H1 (cell line): ENCODE results near the gene RABEP1. TPM values are rescaled to one million over a fixed set of nuclear protein-coding genes. Genes with fewer than 3 reads are reported as not detected.

Experiments used
- CTCF ChIA-PET: fragments of 300-600 bp; sonication (Branson Sonifier 250); formaldehyde crosslinking; loops from one replicate; lab custom pipeline; 2021; ENCODE audit not compliant: partially characterized antibody; lab: Charles Lee
- POLR2A ChIA-PET: fragments of 300-600 bp; sonication (Branson Sonifier 250); formaldehyde crosslinking; loops from one replicate; lab custom pipeline; 2021; ENCODE audit warnings: inconsistent platforms; ENCODE audit not compliant: partially characterized antibody; lab: Charles Lee
- DNase-seq, 2 experiments: peaks; one replicate each; pipeline versions ENCODE4 v3.0.0 to v3.0.0-alpha.2; 2010 to 2022; ENCODE audit warnings: low spot score in 2 of 2, low read depth in 1 of 2, mixed read lengths in 1 of 2
- FAIRE-seq: peaks from 2 replicates; lab custom pipeline; 2011; peaks lifted over from hg19 to GRCh38; lab: Jason Lieb, UNC
- H2AFZ ChIP-seq: 2 replicates; pipeline ENCODE4 v1.8.1; 2012; ENCODE audit warnings: low read length, inconsistent platforms
- H2AK5ac ChIP-seq: 2 replicates; pipeline ENCODE4 v1.6.1; 2013; ENCODE audit warnings: low read depth, low read length
- H2BK120ac ChIP-seq: replicated peaks from 2 replicates; pipeline ENCODE3; 2013; ENCODE audit warnings: low read depth, low read length, inconsistent platforms
- H2BK12ac ChIP-seq: 2 replicates; pipeline ENCODE4 v1.6.1; 2013; ENCODE audit warnings: low read depth, low read length
- H2BK15ac ChIP-seq: 2 replicates; pipeline ENCODE4 v1.6.1; 2013; ENCODE audit warnings: low read length
- H2BK20ac ChIP-seq: 2 replicates; pipeline ENCODE4 v1.6.1; 2013; ENCODE audit warnings: low read length
- H2BK5ac ChIP-seq: 2 replicates; pipeline ENCODE4 v1.6.1; 2013; ENCODE audit warnings: low read depth, low read length
- H3K14ac ChIP-seq: 2 replicates; pipeline ENCODE4 v1.6.1; 2013; ENCODE audit warnings: inconsistent platforms; ENCODE audit not compliant: insufficient read length
- H3K18ac ChIP-seq: 2 replicates; pipeline ENCODE4 v1.6.1; 2013; ENCODE audit warnings: low read length; ENCODE audit errors: extremely low read depth
- H3K23ac ChIP-seq: 2 replicates; pipeline ENCODE4 v1.6.1; 2013; ENCODE audit warnings: inconsistent platforms; ENCODE audit not compliant: insufficient read length
- H3K23me2 ChIP-seq: 2 replicates; pipeline ENCODE4 v1.6.1; 2013; ENCODE audit warnings: low read depth, low read length
- H3K27ac ChIP-seq: 2 replicates; pipeline ENCODE4 v1.6.1; 2011; ENCODE audit warnings: low read depth, low read length, inconsistent platforms
- H3K27me3 ChIP-seq, 4 experiments: replicated peaks in 1 of 4; 1 replicate in 1 of 4; 2 replicates in 3 of 4; pipeline versions ENCODE4 v1.6.1 to v1.8.1; 2011 to 2013; ENCODE audit warnings: low read length in 3 of 4, mild to moderate bottlenecking in 3 of 4, inconsistent platforms in 2 of 4, mixed read lengths in 2 of 4, moderate library complexity in 1 of 4; ENCODE audit not compliant: control insufficient read depth in 3 of 4, insufficient read depth in 3 of 4; ENCODE audit errors: extremely low read depth in 1 of 4
- H3K36me3 ChIP-seq, 4 experiments: 2 replicates each; pipeline versions ENCODE4 v1.6.1 to v1.8.1; 2011 to 2013; ENCODE audit warnings: mild to moderate bottlenecking in 4 of 4, low read length in 3 of 4, moderate library complexity in 2 of 4, control low read depth in 1 of 4, inconsistent platforms in 1 of 4; ENCODE audit not compliant: insufficient read depth in 4 of 4, control insufficient read depth in 2 of 4
- H3K4ac ChIP-seq: replicated peaks from 2 replicates; pipeline ENCODE3; 2013; ENCODE audit warnings: low read length, low read depth, mixed read lengths, inconsistent platforms; ENCODE audit not compliant: insufficient read length
- H3K4me1 ChIP-seq, 4 experiments: replicated peaks in 1 of 4; 1 replicate in 1 of 4; 2 replicates in 3 of 4; pipeline versions ENCODE4 v1.6.1 to v1.8.1; 2011 to 2013; ENCODE audit warnings: low read length in 3 of 4, inconsistent platforms in 2 of 4, mixed read lengths in 1 of 4; ENCODE audit not compliant: insufficient read depth in 4 of 4, control insufficient read depth in 3 of 4
- H3K4me2 ChIP-seq, 2 experiments: 2 replicates each; pipeline versions ENCODE4 v1.6.1 to v1.8.1; 2011 to 2013; ENCODE audit warnings: low read depth in 2 of 2, low read length in 2 of 2, control low read depth in 1 of 2, inconsistent platforms in 1 of 2, mild to moderate bottlenecking in 1 of 2; ENCODE audit not compliant: insufficient read depth in 1 of 2
- H3K4me3 ChIP-seq, 4 experiments: fragments of 200-600, 300-600 bp in 1 of 4; sonication (generic), shearing (Covaris generic), sonication (Bioruptor Twin) in 1 of 4; 2 replicates each; pipeline versions ENCODE4 v1.5.1 to v1.8.1; 2011 to 2016; ENCODE audit warnings: low read length in 4 of 4, low read depth in 3 of 4, control low read depth in 2 of 4, inconsistent platforms in 2 of 4, mild to moderate bottlenecking in 2 of 4, mixed read lengths in 1 of 4, moderate library complexity in 1 of 4; ENCODE audit not compliant: insufficient read depth in 2 of 4; ENCODE audit errors: extremely low read depth in 1 of 4
- H3K56ac ChIP-seq: replicated peaks from 2 replicates; pipeline ENCODE3; 2013; ENCODE audit warnings: low read depth, mild to moderate bottlenecking, mixed read lengths, low read length, inconsistent platforms; ENCODE audit not compliant: insufficient read length
- H3K79me1 ChIP-seq: 2 replicates; pipeline ENCODE4 v1.6.1; 2013; ENCODE audit warnings: low read depth, low read length, control low read depth
- H3K79me2 ChIP-seq, 2 experiments: 2 replicates each; pipeline versions ENCODE4 v1.6.1 to v1.8.1; 2012 to 2013; ENCODE audit warnings: low read length in 2 of 2, mild to moderate bottlenecking in 2 of 2, inconsistent platforms in 1 of 2; ENCODE audit not compliant: insufficient read depth in 2 of 2, control insufficient read depth in 1 of 2
- H3K9ac ChIP-seq, 4 experiments: replicated peaks in 1 of 4; 1 replicate in 1 of 4; 2 replicates in 3 of 4; pipeline versions ENCODE4 v1.6.1 to v1.8.1; 2011 to 2013; ENCODE audit warnings: low read depth in 3 of 4, low read length in 3 of 4, control low read depth in 2 of 4, mild to moderate bottlenecking in 2 of 4, moderate library complexity in 2 of 4, inconsistent platforms in 1 of 4; ENCODE audit errors: extremely low read depth in 1 of 4
- H3K9me3 ChIP-seq, 2 experiments: 2 replicates each; pipeline versions ENCODE4 v1.6.1 to v1.8.1; 2012 to 2013; ENCODE audit warnings: mild to moderate bottlenecking in 2 of 2, moderate library complexity in 2 of 2, control low read depth in 1 of 2, inconsistent platforms in 1 of 2, low read depth in 1 of 2, low read length in 1 of 2, mixed read lengths in 1 of 2; ENCODE audit not compliant: insufficient read depth in 2 of 2
- H4K20me1 ChIP-seq, 2 experiments: replicated peaks in 1 of 2; 2 replicates each; pipeline versions ENCODE3 to v1.8.1; 2011 to 2013; ENCODE audit warnings: inconsistent platforms in 2 of 2, low read length in 2 of 2, mild to moderate bottlenecking in 1 of 2; ENCODE audit not compliant: insufficient read depth in 2 of 2, control insufficient read depth in 1 of 2
- H4K5ac ChIP-seq: 2 replicates; pipeline ENCODE4 v1.6.1; 2013; ENCODE audit warnings: low read length, low read depth, mixed read lengths, inconsistent platforms; ENCODE audit not compliant: insufficient read length
- H4K8ac ChIP-seq: 2 replicates; pipeline ENCODE4 v1.8.0; 2013; ENCODE audit warnings: mild to moderate bottlenecking, moderate library complexity, low read length, inconsistent platforms; ENCODE audit not compliant: insufficient read depth; ENCODE audit errors: extremely low read depth
- H4K91ac ChIP-seq: replicated peaks from 2 replicates; pipeline ENCODE3; 2013; ENCODE audit warnings: low read length, mixed read lengths, inconsistent platforms; ENCODE audit not compliant: insufficient read length
- ASH2L ChIP-seq: fragments of 200-600, 300-600 bp; sonication (generic); IDR thresholded peaks from one replicate; pipeline ENCODE4 v1.7.1; 2017; ENCODE audit warnings: low read length
- ATF3 ChIP-seq: IDR thresholded peaks from 2 replicates; pipeline ENCODE4 v1.6.1; 2011; ENCODE audit warnings: low read depth, mild to moderate bottlenecking, low read length; ENCODE audit not compliant: insufficient read depth
- CBX5 ChIP-seq: fragments of 300-800, 300-1000 bp; sonication (generic); IDR thresholded peaks from 2 replicates; pipeline ENCODE4 v1.7.1; 2016; ENCODE audit warnings: antibody characterized with exemption, low read length, low read depth
- GABPA ChIP-seq: IDR thresholded peaks from 2 replicates; pipeline ENCODE4 v1.6.1; 2011; ENCODE audit warnings: mild to moderate bottlenecking, low read length, moderate library complexity, borderline replicate concordance; ENCODE audit not compliant: insufficient read depth
- KDM4A ChIP-seq: IDR thresholded peaks from one replicate; pipeline ENCODE4 v1.7.1; 2012; ENCODE audit warnings: low read depth, mild to moderate bottlenecking, moderate library complexity, low read length, inconsistent platforms; ENCODE audit not compliant: severe bottlenecking
- KDM5A ChIP-seq: fragments of 200-600 bp; IDR thresholded peaks from 2 replicates; pipeline ENCODE4 v1.7.1; 2012; ENCODE audit warnings: mild to moderate bottlenecking, low read length, inconsistent platforms, mixed read lengths
- SRF ChIP-seq: IDR thresholded peaks from 2 replicates; pipeline ENCODE4 v1.6.1; 2011; ENCODE audit warnings: mild to moderate bottlenecking, low read depth, low read length, moderate library complexity
- TCF12 ChIP-seq: IDR thresholded peaks from 2 replicates; pipeline ENCODE4 v1.6.1; 2011; ENCODE audit warnings: low read depth, mild to moderate bottlenecking, low read length
- WGBS, 2 experiments: shearing (Covaris generic) in 1 of 2; methylation state at CpG; one replicate each; pipeline versions ENCODE4 v1.1.6 to v1.1.7; 2013 to 2015; ENCODE audit warnings: low lambda C conversion rate in 2 of 2, mixed read lengths in 2 of 2, inconsistent platforms in 1 of 2, low coverage in 1 of 2, missing lambda C conversion rate in 1 of 2; ENCODE audit not compliant: insufficient replicate concordance in 2 of 2, insufficient coverage in 1 of 2, insufficient read length in 1 of 2; ENCODE audit errors: extremely low coverage in 1 of 2, missing lambda C conversion rate in 1 of 2; 5-methylcytosine and 5-hydroxymethylcytosine counted together
- polyA plus RNA-seq, 7 experiments: library from polyadenylated mRNA; depleted of rRNA in 3 of 7; stranded (reverse) in 5 of 7; unstranded in 2 of 7; fragments of >200 nt in 5 of 7; fragments of 200-250 nt in 2 of 7; gene quantifications; 1 replicate in 5 of 7; 2 replicates in 1 of 7; 4 replicates in 1 of 7; pipeline versions ENCODE4 v1.2.1 to v1.2.3, GENCODE V29; 2011 to 2013; ENCODE audit warnings: missing spikeins in 2 of 7, mixed read lengths in 2 of 7
- total RNA-seq: library from RNA; stranded (reverse); fragmentation: NEBNext Ultra II Directional; extraction: Animal tissue kit (Norgen Biotek cat#: 25700); gene quantifications from 2 replicates; pipeline ENCODE4 v1.2.1, GENCODE V29; 2021

The RABEP1 gene
- total and polyA plus RNA-seq, 2 of the 8 experiments (the other 6 are each of a cell fraction or from before 2014, with no cell fraction given), result 8.5 to 52.3 TPM

GRCh38 chr17:5264893-5265292, 17.2 kb upstream of the RABEP1 start:
- H3K18ac ChIP-seq, result no peak overlapping the region
- H2AK5ac ChIP-seq, result no peak overlapping the region
- no peak overlapping the region for H4K5ac ChIP-seq
- H3K4me3 ChIP-seq, result no peak overlapping the region
- H3K79me1 ChIP-seq, result no peaks in the 10 kb centered on the region
- H3K56ac ChIP-seq, result no peak overlapping the region
- no peak overlapping the region for H3K9ac ChIP-seq
- H3K27ac ChIP-seq, result no peak overlapping the region
- H3K4me1 ChIP-seq, result no peaks in the 10 kb centered on the region
- H3K4me2 ChIP-seq, result no peak overlapping the region
- DNase-seq, result no peak
- no peak for TF ChIP-seq KDM4A
- no peak for TF ChIP-seq KDM5A
- TF ChIP-seq TCF12, result no peak
- no peak for TF ChIP-seq ASH2L
- no peak for TF ChIP-seq CBX5
- TF ChIP-seq GABPA, result no peak
- TF ChIP-seq SRF, result no peak
- no peak for TF ChIP-seq ATF3
- TF ChIP-seq, all 59 proteins: peak for 0
- POLR2A ChIA-PET, result no interaction called here
- Histone ChIP-seq H2BK5ac (no peak overlapping the region), H3K23ac (no peak overlapping the region), H2BK20ac (no peak overlapping the region), H2BK120ac (no peak overlapping the region), H3K4ac (no peak overlapping the region), H4K91ac (no peak overlapping the region), H2BK12ac (no peak overlapping the region), H3K27me3 (no peaks in the 10 kb centered on the region), H3K36me3 (no peaks in the 10 kb centered on the region), H4K8ac (no peak overlapping the region), H3K9me3 (no peaks in the 10 kb centered on the region), H4K20me1 (peaks cover 0 to 2% of the 10 kb centered on the region in 2 experiments), H3K14ac (no peak overlapping the region), H3K23me2 (no peaks in the 10 kb centered on the region), H3K79me2 (no peaks in the 10 kb centered on the region), H2BK15ac (no peak overlapping the region), H2AFZ (no peak overlapping the region)
- WGBS, 2 experiments, result 96% methylated on average over 3 of the region's 3 CpGs; no CpG with 5 or more reads in 1 of the 2 experiments
- CTCF ChIA-PET, result interaction anchor here (1.1 to 1.2 kb wide), 3 partner anchors 15 to 42 kb away, joined by 3 to 4 read pairs (median 3); no protein-coding TSS in a partner anchor
- FAIRE-seq, result no peak
